ENCODE results near the gene BMPR1A.

BMPR1A gene

DNA sequence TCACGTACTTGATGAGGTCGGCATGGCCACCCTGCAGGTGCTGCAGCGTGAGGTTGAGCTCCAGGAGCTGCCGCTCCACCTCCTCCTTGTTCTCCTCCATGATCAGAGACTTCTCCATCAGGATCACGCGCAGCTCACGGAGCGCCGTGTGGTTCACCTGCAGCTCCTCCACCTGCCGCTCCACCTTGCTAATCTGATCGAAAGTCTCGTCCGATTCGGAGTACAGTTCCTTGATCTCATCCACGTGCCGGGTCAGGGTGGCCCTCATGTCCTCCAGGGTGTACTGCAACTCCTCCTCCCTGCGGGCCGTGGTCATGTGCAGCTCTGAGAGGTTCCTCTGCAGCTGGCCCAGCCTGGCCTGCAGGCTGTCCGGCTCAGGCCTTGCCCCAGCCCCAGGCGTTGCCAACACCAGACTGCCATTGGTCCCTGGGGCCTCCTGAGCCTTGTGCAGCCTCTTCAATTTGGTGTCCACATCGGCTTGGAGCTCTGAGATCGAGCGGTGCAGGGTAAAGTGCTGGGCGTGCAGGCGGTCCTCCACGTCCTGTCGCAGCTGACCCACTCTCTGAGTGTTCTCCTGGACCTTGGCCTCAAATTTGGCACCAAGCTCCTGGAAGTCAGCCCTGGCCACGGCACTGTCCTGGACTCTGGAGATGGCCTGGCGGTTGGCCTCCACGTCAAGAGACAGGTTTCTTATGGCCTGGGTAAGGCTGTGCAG, 187.1 kb downstream of the BMPR1A start:
- no peak for ATAC-seq (ENCODE audit: low read depth)
- H3K4me1 ChIP-seq (ENCODE audit: insufficient read depth, poor library complexity, severe bottlenecking): no peaks in the 10 kb centered on the region

DNA sequence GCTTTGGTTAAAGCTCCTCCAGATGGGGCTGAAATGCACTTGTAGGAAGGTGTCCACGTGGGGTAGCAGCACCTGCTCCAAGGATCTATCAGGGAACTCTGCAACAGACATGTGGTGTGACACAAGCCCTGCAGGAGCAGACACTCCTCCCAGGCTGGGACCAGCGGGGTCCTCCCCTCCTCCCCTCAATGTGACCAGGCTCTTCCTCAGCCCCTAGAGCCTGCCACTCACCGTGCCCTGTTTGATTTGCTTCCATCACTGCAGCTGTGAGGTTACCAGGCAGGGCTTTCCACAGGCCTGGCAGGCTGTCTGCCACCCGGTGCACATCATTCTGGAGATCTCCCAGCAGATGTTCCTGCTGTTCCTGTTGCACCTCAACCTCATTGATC, 187.6 kb downstream of the BMPR1A start:
- H3K36me3 ChIP-seq (ENCODE audit: low read depth): no peaks in the 10 kb centered on the region
- no peaks in the 10 kb centered on the region for H3K9me3 ChIP-seq (ENCODE audit: severe bottlenecking)
- H3K4me3 ChIP-seq (ENCODE audit: severe bottlenecking): no peak overlapping the region
- H3K4me1 ChIP-seq (ENCODE audit: insufficient read depth, poor library complexity, severe bottlenecking): no peaks in the 10 kb centered on the region
- no peak overlapping the region for H3K27ac ChIP-seq (ENCODE audit: poor library complexity, severe bottlenecking)
- DNase-seq (ENCODE audit: low spot score) (no peak), ATAC-seq (ENCODE audit: low read depth) (no peak)
- TF ChIP-seq, protein P1, sequence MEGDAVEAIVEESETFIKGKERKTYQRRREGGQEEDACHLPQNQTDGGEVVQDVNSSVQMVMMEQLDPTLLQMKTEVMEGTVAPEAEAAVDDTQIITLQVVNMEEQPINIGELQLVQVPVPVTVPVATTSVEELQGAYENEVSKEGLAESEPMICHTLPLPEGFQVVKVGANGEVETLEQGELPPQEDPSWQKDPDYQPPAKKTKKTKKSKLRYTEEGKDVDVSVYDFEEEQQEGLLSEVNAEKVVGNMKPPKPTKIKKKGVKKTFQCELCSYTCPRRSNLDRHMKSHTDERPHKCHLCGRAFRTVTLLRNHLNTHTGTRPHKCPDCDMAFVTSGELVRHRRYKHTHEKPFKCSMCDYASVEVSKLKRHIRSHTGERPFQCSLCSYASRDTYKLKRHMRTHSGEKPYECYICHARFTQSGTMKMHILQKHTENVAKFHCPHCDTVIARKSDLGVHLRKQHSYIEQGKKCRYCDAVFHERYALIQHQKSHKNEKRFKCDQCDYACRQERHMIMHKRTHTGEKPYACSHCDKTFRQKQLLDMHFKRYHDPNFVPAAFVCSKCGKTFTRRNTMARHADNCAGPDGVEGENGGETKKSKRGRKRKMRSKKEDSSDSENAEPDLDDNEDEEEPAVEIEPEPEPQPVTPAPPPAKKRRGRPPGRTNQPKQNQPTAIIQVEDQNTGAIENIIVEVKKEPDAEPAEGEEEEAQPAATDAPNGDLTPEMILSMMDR (IDR thresholded peaks at IDR 0.05; ENCODE audit: poor library complexity, severe bottlenecking): no peak
- no peaks in the 10 kb centered on the region for H3K27me3 ChIP-seq (ENCODE audit: insufficient read depth, poor library complexity, severe bottlenecking)

More for the DNA sequence above, 187.1 kb downstream of the BMPR1A start:
- DNase-seq (ENCODE audit: low spot score): no peak
- Histone ChIP-seq H3K9me3 (ENCODE audit: severe bottlenecking) (no peaks in the 10 kb centered on the region), H3K27ac (ENCODE audit: poor library complexity, severe bottlenecking) (no peak overlapping the region), H3K27me3 (ENCODE audit: insufficient read depth, poor library complexity, severe bottlenecking) (no peaks in the 10 kb centered on the region), H3K36me3 (ENCODE audit: low read depth) (no peaks in the 10 kb centered on the region), H3K4me3 (ENCODE audit: severe bottlenecking) (no peak overlapping the region)
- TF ChIP-seq, protein P1 (IDR thresholded peaks at IDR 0.05; ENCODE audit: poor library complexity, severe bottlenecking): no peak

DNA sequence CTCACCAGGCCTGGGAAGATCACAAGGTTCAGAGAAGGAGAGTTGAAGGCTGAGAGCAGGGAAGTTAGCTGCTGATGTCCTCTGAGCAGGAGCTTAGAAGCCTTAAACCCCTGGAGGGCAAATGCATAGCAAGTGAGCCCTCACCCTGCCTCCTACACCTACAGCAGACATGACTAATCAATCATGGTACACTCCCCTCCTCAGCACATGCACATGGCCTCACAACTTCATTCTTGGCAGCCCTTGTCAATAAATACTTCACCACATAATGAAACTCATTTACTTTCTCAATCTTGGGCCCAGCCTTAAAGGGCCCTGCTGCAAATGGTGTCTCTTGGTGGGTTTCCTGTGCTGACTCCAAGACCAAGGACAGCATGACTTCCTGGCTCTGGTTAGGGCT, 188.1 kb downstream of the BMPR1A start:
- Histone ChIP-seq H3K9me3 (ENCODE audit: severe bottlenecking) (no peaks in the 10 kb centered on the region), H3K27ac (ENCODE audit: poor library complexity, severe bottlenecking) (no peak overlapping the region), H3K36me3 (ENCODE audit: low read depth) (no peaks in the 10 kb centered on the region), H3K4me1 (ENCODE audit: insufficient read depth, poor library complexity, severe bottlenecking) (no peaks in the 10 kb centered on the region), H3K4me3 (ENCODE audit: severe bottlenecking) (no peak overlapping the region), H3K27me3 (ENCODE audit: insufficient read depth, poor library complexity, severe bottlenecking) (no peaks in the 10 kb centered on the region)
- TF ChIP-seq, protein P1 (IDR thresholded peaks at IDR 0.05; ENCODE audit: poor library complexity, severe bottlenecking): no peak
- DNase-seq (ENCODE audit: low spot score): no peak
- peak; percentile 24; the same call in 1 of the 3 replicates for ATAC-seq (ENCODE audit: low read depth)

DNA sequence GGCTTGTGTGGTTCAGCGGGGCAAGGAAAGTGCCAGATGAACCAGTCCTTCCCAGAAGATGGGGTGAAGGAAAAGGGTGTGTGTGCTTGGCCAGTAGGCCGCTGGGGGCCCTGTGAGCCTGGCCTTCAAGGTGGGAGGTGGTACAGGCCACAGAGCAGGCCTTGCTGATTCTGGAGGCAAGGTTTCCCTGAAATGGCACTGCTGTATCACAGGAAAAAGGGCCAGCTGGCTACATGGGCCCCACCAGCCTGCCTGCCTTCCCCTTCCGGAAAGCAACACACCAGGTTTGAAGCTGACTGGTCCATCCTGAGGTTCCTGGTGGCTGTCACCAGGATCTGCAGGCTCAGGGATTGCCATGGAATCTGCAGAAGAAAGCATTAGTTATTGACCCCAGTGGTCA, 188.5 kb downstream of the BMPR1A start:
- Histone ChIP-seq H3K4me3 (ENCODE audit: severe bottlenecking) (no peak overlapping the region), H3K27ac (ENCODE audit: poor library complexity, severe bottlenecking) (no peak overlapping the region), H3K27me3 (ENCODE audit: insufficient read depth, poor library complexity, severe bottlenecking) (no peaks in the 10 kb centered on the region), H3K9me3 (ENCODE audit: severe bottlenecking) (no peaks in the 10 kb centered on the region), H3K36me3 (ENCODE audit: low read depth) (no peaks in the 10 kb centered on the region), H3K4me1 (ENCODE audit: insufficient read depth, poor library complexity, severe bottlenecking) (no peaks in the 10 kb centered on the region)
- no peak for DNase-seq (ENCODE audit: low spot score)
- TF ChIP-seq, protein P1 (IDR thresholded peaks at IDR 0.05; ENCODE audit: poor library complexity, severe bottlenecking): no peak
- no peak for ATAC-seq (ENCODE audit: low read depth)

Measured in RWPE2 (cell line).